ENCODE measurements around the gene CCSER2. TPM values are rescaled to one million over a fixed set of nuclear protein-coding genes. Genes with fewer than 3 reads are reported as not detected.

CCSER2 gene
- total RNA-seq, 4 donors from 2014 or later: 26.4 to 48.3 (median 31.7) TPM

- no peaks in the 10 kb centered on the region for H3K27me3 ChIP-seq
- intact Hi-C loops (cut with DNase I): no loop called here
- 74 to 79% methylated on average over 3 of the region's 3 CpGs for WGBS, 2 donors
Observed at GRCh38 chr10:84477398-84478128, 149.2 kb downstream of the CCSER2 start.

GRCh38 chr10:84478151-84478550, 149.8 kb downstream of the CCSER2 start:
- no peaks in the 10 kb centered on the region for H3K9me3 ChIP-seq
- DNase-seq: no peak
- intact Hi-C loops (cut with DNase I): no loop called here
- no peak overlapping the region for H3K27ac ChIP-seq
- H3K27me3 ChIP-seq: no peaks in the 10 kb centered on the region
- H3K4me1 ChIP-seq: no peaks in the 10 kb centered on the region
- peaks cover 0 to 29% (median 0%) of the 10 kb centered on the region in 3 donors for H3K36me3 ChIP-seq
- H3K4me3 ChIP-seq: no peak overlapping the region
- no peak for TF ChIP-seq POLR2A (IDR thresholded peaks at IDR 0.05)
- TF ChIP-seq, protein P1, sequence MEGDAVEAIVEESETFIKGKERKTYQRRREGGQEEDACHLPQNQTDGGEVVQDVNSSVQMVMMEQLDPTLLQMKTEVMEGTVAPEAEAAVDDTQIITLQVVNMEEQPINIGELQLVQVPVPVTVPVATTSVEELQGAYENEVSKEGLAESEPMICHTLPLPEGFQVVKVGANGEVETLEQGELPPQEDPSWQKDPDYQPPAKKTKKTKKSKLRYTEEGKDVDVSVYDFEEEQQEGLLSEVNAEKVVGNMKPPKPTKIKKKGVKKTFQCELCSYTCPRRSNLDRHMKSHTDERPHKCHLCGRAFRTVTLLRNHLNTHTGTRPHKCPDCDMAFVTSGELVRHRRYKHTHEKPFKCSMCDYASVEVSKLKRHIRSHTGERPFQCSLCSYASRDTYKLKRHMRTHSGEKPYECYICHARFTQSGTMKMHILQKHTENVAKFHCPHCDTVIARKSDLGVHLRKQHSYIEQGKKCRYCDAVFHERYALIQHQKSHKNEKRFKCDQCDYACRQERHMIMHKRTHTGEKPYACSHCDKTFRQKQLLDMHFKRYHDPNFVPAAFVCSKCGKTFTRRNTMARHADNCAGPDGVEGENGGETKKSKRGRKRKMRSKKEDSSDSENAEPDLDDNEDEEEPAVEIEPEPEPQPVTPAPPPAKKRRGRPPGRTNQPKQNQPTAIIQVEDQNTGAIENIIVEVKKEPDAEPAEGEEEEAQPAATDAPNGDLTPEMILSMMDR (IDR thresholded peaks at IDR 0.05): no peak

More at GRCh38 chr10:84477398-84478128, 149.2 kb downstream of the CCSER2 start:
- no peak for DNase-seq
- no peaks in the 10 kb centered on the region for H3K4me1 ChIP-seq
- TF ChIP-seq POLR2A (IDR thresholded peaks at IDR 0.05): no peak
- TF ChIP-seq, protein P1 (IDR thresholded peaks at IDR 0.05): no peak
- H3K27ac ChIP-seq: no peak overlapping the region
- H3K4me3 ChIP-seq: no peak overlapping the region
- peaks cover 0 to 29% (median 0%) of the 10 kb centered on the region in 3 donors for H3K36me3 ChIP-seq
- H3K9me3 ChIP-seq: no peaks in the 10 kb centered on the region

DNA sequence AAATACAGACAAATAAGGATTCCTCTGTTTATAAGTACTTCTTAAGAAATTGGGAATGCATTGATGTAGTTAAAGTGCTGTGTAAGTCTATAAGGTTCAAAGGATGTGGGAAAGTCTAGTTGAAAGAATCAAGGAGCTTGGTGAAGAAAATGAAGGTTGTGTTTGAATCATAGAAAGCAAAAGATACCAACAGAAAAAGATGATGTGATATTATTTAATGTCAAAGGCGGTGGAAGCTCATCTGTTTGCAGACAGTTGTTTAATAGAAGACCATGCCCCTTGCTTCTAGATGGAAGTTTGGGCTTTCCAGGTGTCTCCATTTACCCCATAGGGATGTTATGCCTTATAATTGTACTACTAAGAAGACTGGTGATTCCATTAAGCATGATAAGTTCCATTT, 150.3 kb downstream of the CCSER2 start:
- no peaks in the 10 kb centered on the region for H3K27me3 ChIP-seq
- H3K9me3 ChIP-seq: no peaks in the 10 kb centered on the region
- TF ChIP-seq, protein P1 (IDR thresholded peaks at IDR 0.05): no peak
- TF ChIP-seq POLR2A (IDR thresholded peaks at IDR 0.05): no peak
- H3K36me3 ChIP-seq: peaks cover 0 to 29% (median 0%) of the 10 kb centered on the region in 3 donors
- DNase-seq: no peak
- no peak overlapping the region for H3K27ac ChIP-seq
- 86 to 94% methylated on average over 1 of the region's 1 CpG for WGBS, 2 donors
- H3K4me1 ChIP-seq: no peaks in the 10 kb centered on the region
- intact Hi-C loops (cut with DNase I): no loop called here
- no peak overlapping the region for H3K4me3 ChIP-seq

- 94 to 100% methylated on average over 2 of the region's 2 CpGs for WGBS, 2 donors
- no peak for DNase-seq
- Histone ChIP-seq H3K27me3 (no peaks in the 10 kb centered on the region), H3K27ac (no peak overlapping the region), H3K4me1 (no peaks in the 10 kb centered on the region), H3K4me3 (no peak overlapping the region), H3K36me3 (peaks cover 0 to 28% (median 0%) of the 10 kb centered on the region in 3 donors), H3K9me3 (no peaks in the 10 kb centered on the region)
- TF ChIP-seq, protein P1 (IDR thresholded peaks at IDR 0.05): no peak
- no peak for TF ChIP-seq POLR2A (IDR thresholded peaks at IDR 0.05)
- intact Hi-C loops (cut with DNase I): no loop called here
Observed at GRCh38 chr10:84484541-84484940, 156.2 kb downstream of the CCSER2 start.

DNA sequence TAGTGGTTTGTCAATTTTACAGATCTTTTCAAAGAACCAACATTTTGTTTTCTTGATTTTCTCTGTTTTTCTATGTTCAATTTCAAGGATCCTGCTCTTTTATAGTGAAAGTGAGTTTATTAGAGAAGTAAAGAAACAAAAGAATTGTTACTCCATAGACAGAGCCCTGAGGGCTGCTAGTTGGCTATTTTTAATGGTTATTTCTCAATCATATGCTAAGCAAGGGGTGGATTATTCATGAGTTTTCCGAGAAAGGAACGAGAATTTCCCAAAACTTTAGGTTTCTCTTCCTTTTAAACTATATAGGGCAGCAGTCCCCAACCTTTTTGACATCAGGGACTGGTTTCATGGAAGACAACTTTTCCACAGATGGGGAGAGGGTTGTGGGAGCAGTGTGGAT, 165.0 kb downstream of the CCSER2 start:
- TF ChIP-seq POLR2A (IDR thresholded peaks at IDR 0.05): no peak
- TF ChIP-seq, protein P1 (IDR thresholded peaks at IDR 0.05): no peak
- intact Hi-C loops (cut with DNase I): no loop called here
- Histone ChIP-seq H3K9me3 (no peaks in the 10 kb centered on the region), H3K27ac (no peak overlapping the region), H3K36me3 (peaks cover 0 to 16% (median 0%) of the 10 kb centered on the region in 3 donors), H3K4me3 (no peak overlapping the region), H3K4me1 (peaks cover 4 to 13% (median 5%) of the 10 kb centered on the region in 3 donors), H3K27me3 (no peaks in the 10 kb centered on the region)
- WGBS, 2 donors: 57 to 59% methylated on average over 2 of the region's 2 CpGs
- no peak for DNase-seq

Measured in esophagus squamous epithelium (tissue), 5 donors.